ENCODE measurements around the gene SLC6A5.

- TF ChIP-seq POLR2AphosphoS5 (IDR thresholded peaks at IDR 0.05; ENCODE audit: borderline replicate concordance, low read depth, low read length): no peak
- no peak for TF ChIP-seq FOXP2 (optimal IDR thresholded peaks at IDR 0.05; ENCODE audit: control extremely low read depth, extremely low read length, insufficient read depth)
Measured at GRCh38 chr11:20668844-20669819, 69.7 kb downstream of the SLC6A5 start, which contains the start of gene NELL1.

Measured in SK-N-MC (cell line).